GM12801 (cell line): ENCODE results near the gene ARHGEF38.

Experiments
- TF ChIP-seq, protein P1 (sequence below): IDR thresholded peaks from one replicate; pipeline ENCODE4 v1.5.1; 2011; ENCODE audit warnings: control low read depth; ENCODE audit not compliant: insufficient read length; ENCODE audit errors: extremely low read depth

Gene ARHGEF38

GRCh38 chr4:105598052-105598451, 45.6 kb downstream of the ARHGEF38 start:
- TF ChIP-seq, protein P1, sequence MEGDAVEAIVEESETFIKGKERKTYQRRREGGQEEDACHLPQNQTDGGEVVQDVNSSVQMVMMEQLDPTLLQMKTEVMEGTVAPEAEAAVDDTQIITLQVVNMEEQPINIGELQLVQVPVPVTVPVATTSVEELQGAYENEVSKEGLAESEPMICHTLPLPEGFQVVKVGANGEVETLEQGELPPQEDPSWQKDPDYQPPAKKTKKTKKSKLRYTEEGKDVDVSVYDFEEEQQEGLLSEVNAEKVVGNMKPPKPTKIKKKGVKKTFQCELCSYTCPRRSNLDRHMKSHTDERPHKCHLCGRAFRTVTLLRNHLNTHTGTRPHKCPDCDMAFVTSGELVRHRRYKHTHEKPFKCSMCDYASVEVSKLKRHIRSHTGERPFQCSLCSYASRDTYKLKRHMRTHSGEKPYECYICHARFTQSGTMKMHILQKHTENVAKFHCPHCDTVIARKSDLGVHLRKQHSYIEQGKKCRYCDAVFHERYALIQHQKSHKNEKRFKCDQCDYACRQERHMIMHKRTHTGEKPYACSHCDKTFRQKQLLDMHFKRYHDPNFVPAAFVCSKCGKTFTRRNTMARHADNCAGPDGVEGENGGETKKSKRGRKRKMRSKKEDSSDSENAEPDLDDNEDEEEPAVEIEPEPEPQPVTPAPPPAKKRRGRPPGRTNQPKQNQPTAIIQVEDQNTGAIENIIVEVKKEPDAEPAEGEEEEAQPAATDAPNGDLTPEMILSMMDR = no peak

GRCh38 chr4:105598787-105599186, 46.4 kb downstream of the ARHGEF38 start:
- TF ChIP-seq, protein P1 = no peak

- TF ChIP-seq, protein P1 = no peak
Observed at GRCh38 chr4:105599482-105599881, 47.1 kb downstream of the ARHGEF38 start.

GRCh38 chr4:105599932-105600655, 47.7 kb downstream of the ARHGEF38 start:
- TF ChIP-seq, protein P1 = no peak

GRCh38 chr4:105600951-105601350, 48.5 kb downstream of the ARHGEF38 start:
- TF ChIP-seq, protein P1 = no peak

GRCh38 chr4:105601406-105601805, 49.0 kb downstream of the ARHGEF38 start:
- TF ChIP-seq, protein P1 = no peak

DNA sequence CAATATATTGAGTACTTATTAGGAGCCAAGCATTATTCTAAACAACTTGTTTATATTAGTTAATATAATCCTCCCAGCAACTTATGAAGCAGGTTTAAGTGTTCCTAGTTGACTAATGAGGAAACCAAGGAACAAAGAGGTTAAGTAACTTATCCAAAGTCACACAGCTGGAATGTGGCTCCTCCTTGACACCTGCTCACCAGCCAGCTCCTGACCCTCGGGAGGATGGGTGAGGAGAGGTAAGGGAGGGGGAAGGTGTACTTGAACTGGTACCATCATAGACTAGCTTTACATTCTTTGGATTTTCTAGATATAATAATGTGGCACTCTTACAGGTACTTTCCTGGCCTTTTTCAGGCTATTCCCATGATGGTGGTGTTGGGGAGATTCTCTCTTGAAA, 50.7 kb downstream of the ARHGEF38 start:
- TF ChIP-seq, protein P1 = no peak
